Measurements from ENCODE around the gene MAGI2.

GRCh38 chr7:79199961-79200360 lies 253.5 kb downstream of the MAGI2 start:
- TF ChIP-seq CTCF (IDR thresholded peaks at IDR 0.05) = no peak
- TF ChIP-seq POLR2AphosphoS5 (IDR thresholded peaks at IDR 0.05; ENCODE audit: insufficient read depth in 1 of 2, low read depth in 1 of 2) = no peak
